ENCODE data around the gene EPX. TPM values are rescaled to one million over a fixed set of nuclear protein-coding genes. Genes with fewer than 3 reads are reported as not detected.

EPX gene
- total RNA-seq, 2 donors from 2014 or later = not detected

- H3K27me3 Mint-ChIP-seq (ENCODE audit: insufficient read depth) = peaks cover 18% of the 10 kb centered on the region
- H3K4me3 ChIP-seq (ENCODE audit: low read length) = no peak overlapping the region
- H3K4me1 ChIP-seq (ENCODE audit: control insufficient read depth, insufficient read depth, low read length) = no peaks in the 10 kb centered on the region
- no peaks in the 10 kb centered on the region for H3K36me3 Mint-ChIP-seq (ENCODE audit: low read depth)
- no peaks in the 10 kb centered on the region for H3K9me3 Mint-ChIP-seq
- H3K9me3 ChIP-seq (ENCODE audit: control insufficient read depth, low read length) = no peaks in the 10 kb centered on the region
- no peak overlapping the region for H3K27ac Mint-ChIP-seq
- no peak overlapping the region for H3K27ac ChIP-seq (ENCODE audit: low read depth, low read length)
- peaks cover 22% of the 10 kb centered on the region for H3K27me3 ChIP-seq (ENCODE audit: control insufficient read depth, insufficient read depth, low read length, poor library complexity, severe bottlenecking)
- no peak for DNase-seq
- H3K4me1 Mint-ChIP-seq = no peaks in the 10 kb centered on the region
- H3K4me3 Mint-ChIP-seq = no peak overlapping the region
- no peaks in the 10 kb centered on the region for H3K36me3 ChIP-seq (ENCODE audit: control insufficient read depth, insufficient read depth, low read length)
- TF ChIP-seq CTCF (conservative IDR thresholded peaks at IDR 0.05) = no peak
- WGBS, 2 experiments (ENCODE audit: insufficient coverage in 1 of 2, insufficient read length in 1 of 2) = 65 to 75% methylated on average over 2 of the region's 3 CpGs
- H3K9ac ChIP-seq (ENCODE audit: extremely low read depth, low read length, poor library complexity, severe bottlenecking) = no peak overlapping the region
Observed at GRCh38 chr17:58174871-58175270, 17.7 kb upstream of the EPX start.

GRCh38 chr17:58176200-58176599 lies 16.3 kb upstream of the EPX start:
- no peaks in the 10 kb centered on the region for H3K36me3 Mint-ChIP-seq (ENCODE audit: low read depth)
- Histone ChIP-seq H3K4me1 (ENCODE audit: control insufficient read depth, insufficient read depth, low read length) (no peaks in the 10 kb centered on the region), H3K36me3 (ENCODE audit: control insufficient read depth, insufficient read depth, low read length) (no peaks in the 10 kb centered on the region), H3K9me3 (ENCODE audit: control insufficient read depth, low read length) (no peaks in the 10 kb centered on the region), H3K27ac (ENCODE audit: low read depth, low read length) (no peak overlapping the region), H3K9ac (ENCODE audit: extremely low read depth, low read length, poor library complexity, severe bottlenecking) (no peak overlapping the region), H3K27me3 (ENCODE audit: control insufficient read depth, insufficient read depth, low read length, poor library complexity, severe bottlenecking) (peaks cover 11% of the 10 kb centered on the region), H3K4me3 (ENCODE audit: low read length) (no peak overlapping the region)
- no peak overlapping the region for H3K27ac Mint-ChIP-seq
- 47 to 53% methylated on average over 6 of the region's 7 CpGs for WGBS, 2 experiments (ENCODE audit: insufficient coverage in 1 of 2, insufficient read length in 1 of 2)
- H3K4me3 Mint-ChIP-seq = no peak overlapping the region
- no peaks in the 10 kb centered on the region for H3K4me1 Mint-ChIP-seq
- no peak for TF ChIP-seq CTCF (conservative IDR thresholded peaks at IDR 0.05)
- no peak for DNase-seq
- H3K9me3 Mint-ChIP-seq = no peaks in the 10 kb centered on the region
- peaks cover 11% of the 10 kb centered on the region for H3K27me3 Mint-ChIP-seq (ENCODE audit: insufficient read depth)

GRCh38 chr17:58181796-58182195 lies 10.7 kb upstream of the EPX start:
- Mint-ChIP-seq H3K27me3 (ENCODE audit: insufficient read depth) (peaks cover 8% of the 10 kb centered on the region), H3K27ac (no peak overlapping the region), H3K4me3 (no peak overlapping the region), H3K36me3 (ENCODE audit: low read depth) (no peaks in the 10 kb centered on the region), H3K9me3 (no peaks in the 10 kb centered on the region), H3K4me1 (no peaks in the 10 kb centered on the region)
- no peak for TF ChIP-seq CTCF (conservative IDR thresholded peaks at IDR 0.05)
- no peaks in the 10 kb centered on the region for H3K36me3 ChIP-seq (ENCODE audit: control insufficient read depth, insufficient read depth, low read length)
- H3K27me3 ChIP-seq (ENCODE audit: control insufficient read depth, insufficient read depth, low read length, poor library complexity, severe bottlenecking) = peaks cover 6% of the 10 kb centered on the region
- no peaks in the 10 kb centered on the region for H3K9me3 ChIP-seq (ENCODE audit: control insufficient read depth, low read length)
- WGBS, 2 experiments (ENCODE audit: insufficient coverage in 1 of 2, insufficient read length in 1 of 2) = 74 to 87% methylated on average over 2 to 4 of the region's 4 CpGs
- H3K4me1 ChIP-seq (ENCODE audit: control insufficient read depth, insufficient read depth, low read length) = no peaks in the 10 kb centered on the region
- no peak overlapping the region for H3K4me3 ChIP-seq (ENCODE audit: low read length)
- no peak overlapping the region for H3K27ac ChIP-seq (ENCODE audit: low read depth, low read length)
- no peak for DNase-seq
- no peak overlapping the region for H3K9ac ChIP-seq (ENCODE audit: extremely low read depth, low read length, poor library complexity, severe bottlenecking)

Data from endodermal cell (in vitro differentiated cells).